Esophagus squamous epithelium (tissue), 5 donors: ENCODE measurements around the gene RELN. TPM values are rescaled to one million over a fixed set of nuclear protein-coding genes. Genes with fewer than 3 reads are reported as not detected.

Source experiments
- DNase-seq: peaks from one replicate; lab custom pipeline; 2025; lab: John Stamatoyannopoulos, UW
- H3K27ac ChIP-seq, 4 donors: fragments of 200-600 bp; sonication (generic); one replicate each; pipeline ENCODE4 v1.5.1; 2016 to 2019; ENCODE audit warnings: mild to moderate bottlenecking in 1 of 4
- H3K27me3 ChIP-seq, 4 donors: fragments of 200-600 bp; sonication (generic); 1 replicate in 3 of 4; 2 replicates in 1 of 4; pipeline versions ENCODE4 v1.5.1 to v1.6.0; 2017 to 2021; ENCODE audit warnings: antibody characterized with exemption in 1 of 4
- H3K36me3 ChIP-seq, 3 donors: fragments of 200-600 bp; sonication (generic); one replicate each; pipeline ENCODE4 v1.5.1; 2016 to 2019
- H3K4me1 ChIP-seq, 3 donors: fragments of 200-600 bp; sonication (generic); one replicate each; pipeline ENCODE4 v1.5.1; 2017 to 2019
- H3K4me3 ChIP-seq, 4 donors: fragments of 200-600 bp; sonication (generic); 1 replicate in 3 of 4; 2 replicates in 1 of 4; pipeline ENCODE4 v1.5.1; 2016 to 2019; ENCODE audit warnings: mild to moderate bottlenecking in 2 of 4, moderate library complexity in 1 of 4
- H3K9me3 ChIP-seq, 3 donors: fragments of 200-600 bp; sonication (generic); one replicate each; pipeline ENCODE4 v1.5.1; 2016 to 2019
- CTCF ChIP-seq, 6 experiments: fragments of 450-650 bp in 4 of 6; fragments of 200-600 bp in 2 of 6; sonication (generic) in 2 of 6; IDR thresholded peaks; one replicate each; pipeline ENCODE4 v1.5.1; 2016 to 2019; ENCODE audit warnings: antibody characterized with exemption in 6 of 6, mild to moderate bottlenecking in 4 of 6, moderate library complexity in 4 of 6
- POLR2A ChIP-seq, 4 donors: fragments of 450-650 bp; IDR thresholded peaks; one replicate each; pipeline ENCODE4 v1.6.1; 2017; ENCODE audit warnings: antibody characterized with exemption in 4 of 4, mild to moderate bottlenecking in 4 of 4, moderate library complexity in 3 of 4
- WGBS, 2 donors: methylation state at CpG; one replicate each; pipeline ENCODE4 v1.1.5; 2018; 5-methylcytosine and 5-hydroxymethylcytosine counted together
- intact Hi-C: fragments of 100-400 bp; cut with DNase I; formaldehyde crosslinking; loops from one replicate; pipeline ENCODE4 v1.15.0; 2022
- total RNA-seq, 4 donors: library from RNA; depleted of rRNA; stranded (reverse); fragments of >200 nt; gene quantifications; one replicate each; pipeline ENCODE4 v1.1.0, GENCODE V29; 2016
- donor health status: DM: yes; HTN: yes; CAD: no.

RELN gene
- total RNA-seq, 4 donors from 2014 or later: 0.68 to 6.5 (median 1.00) TPM

- Histone ChIP-seq H3K27ac (no peak overlapping the region), H3K36me3 (no peaks in the 10 kb centered on the region), H3K9me3 (no peaks in the 10 kb centered on the region), H3K4me3 (no peak overlapping the region), H3K4me1 (no peaks in the 10 kb centered on the region), H3K27me3 (no peaks in the 10 kb centered on the region)
- no peak for DNase-seq
- no peak for TF ChIP-seq POLR2A (IDR thresholded peaks at IDR 0.05)
- no peak for TF ChIP-seq CTCF (IDR thresholded peaks at IDR 0.05)
- intact Hi-C loops: no loop called here
- 90 to 95% methylated on average over 2 of the region's 2 CpGs for WGBS, 2 donors
Observed at GRCh38 chr7:103668279-103668941, 321.0 kb downstream of the RELN start.

- intact Hi-C loops: no loop called here
- no peaks in the 10 kb centered on the region for H3K27me3 ChIP-seq
Observed at GRCh38 chr7:103666326-103666725, 323.1 kb downstream of the RELN start.

GRCh38 chr7:103664577-103664976, 324.9 kb downstream of the RELN start:
- intact Hi-C loops: no loop called here
- H3K4me1 ChIP-seq: no peaks in the 10 kb centered on the region
- no peaks in the 10 kb centered on the region for H3K9me3 ChIP-seq
- TF ChIP-seq CTCF (IDR thresholded peaks at IDR 0.05) (no peak), POLR2A (IDR thresholded peaks at IDR 0.05) (no peak)
- no peaks in the 10 kb centered on the region for H3K27me3 ChIP-seq
- no peak overlapping the region for H3K27ac ChIP-seq
- H3K4me3 ChIP-seq: no peak overlapping the region
- WGBS, 2 donors: 62 to 89% methylated on average over 1 of the region's 1 CpG
- H3K36me3 ChIP-seq: no peaks in the 10 kb centered on the region
- DNase-seq: no peak

More at GRCh38 chr7:103666326-103666725, 323.1 kb downstream of the RELN start:
- no peak overlapping the region for H3K4me3 ChIP-seq
- 71 to 80% methylated on average over 1 of the region's 1 CpG for WGBS, 2 donors
- H3K36me3 ChIP-seq: no peaks in the 10 kb centered on the region
- H3K27ac ChIP-seq: no peak overlapping the region
- TF ChIP-seq CTCF (IDR thresholded peaks at IDR 0.05): no peak
- TF ChIP-seq POLR2A (IDR thresholded peaks at IDR 0.05): no peak
- DNase-seq: no peak
- no peaks in the 10 kb centered on the region for H3K9me3 ChIP-seq
- no peaks in the 10 kb centered on the region for H3K4me1 ChIP-seq

GRCh38 chr7:103660455-103661371, 328.7 kb downstream of the RELN start:
- Histone ChIP-seq H3K27me3 (no peaks in the 10 kb centered on the region), H3K27ac (no peak overlapping the region), H3K9me3 (no peaks in the 10 kb centered on the region), H3K4me1 (no peaks in the 10 kb centered on the region), H3K36me3 (no peaks in the 10 kb centered on the region), H3K4me3 (no peak overlapping the region)
- WGBS, 2 donors: 53 to 54% methylated on average over 6 to 7 of the region's 7 CpGs
- TF ChIP-seq CTCF (IDR thresholded peaks at IDR 0.05) (no peak), POLR2A (IDR thresholded peaks at IDR 0.05) (no peak)
- intact Hi-C loops: no loop called here
- no peak for DNase-seq
